Esophagus muscularis mucosa (tissue), 4 donors: ENCODE measurements around the gene CAMK1D. TPM values are rescaled to one million over a fixed set of nuclear protein-coding genes. Genes with fewer than 3 reads are reported as not detected.
A peak's percentile ranks its signal among the peaks of the same experiment; 100 is the strongest.

ENCODE experiments used
- DNase-seq: peaks from one replicate; pipeline ENCODE4 v3.0.0-alpha.2; 2017; ENCODE audit errors: extremely low spot score
- H3K27ac ChIP-seq, 4 donors: fragments of 200-600 bp; sonication (generic); replicated peaks in 1 of 4; 1 replicate in 3 of 4; 2 replicates in 1 of 4; pipeline ENCODE4 v1.5.1; 2016 to 2019; ENCODE audit warnings: mild to moderate bottlenecking in 1 of 4
- H3K27me3 ChIP-seq, 4 donors: fragments of 200-600 bp; sonication (generic); one replicate each; pipeline versions ENCODE4 v1.5.1 to v1.6.0; 2016 to 2019
- H3K36me3 ChIP-seq, 4 donors: fragments of 200-600 bp; sonication (generic); one replicate each; pipeline ENCODE4 v1.5.1; 2016 to 2019
- H3K4me1 ChIP-seq, 4 donors: fragments of 200-600 bp; sonication (generic); one replicate each; pipeline ENCODE4 v1.5.1; 2016 to 2019
- H3K4me3 ChIP-seq, 4 donors: fragments of 200-600 bp; sonication (generic); 1 replicate in 2 of 4; 2 replicates in 2 of 4; pipeline ENCODE4 v1.5.1; 2016 to 2019; ENCODE audit warnings: mild to moderate bottlenecking in 4 of 4, moderate library complexity in 1 of 4
- H3K9me3 ChIP-seq, 4 donors: fragments of 200-600 bp; sonication (generic); 1 replicate in 3 of 4; 2 replicates in 1 of 4; pipeline ENCODE4 v1.5.1; 2016 to 2019
- CTCF ChIP-seq, 3 experiments: fragments of 200-600 bp in 2 of 3; fragments of 450-650 bp in 1 of 3; sonication (generic) in 2 of 3; IDR thresholded peaks; one replicate each; pipeline ENCODE4 v1.5.1; 2017 to 2019; ENCODE audit warnings: antibody characterized with exemption in 3 of 3, mild to moderate bottlenecking in 2 of 3, moderate library complexity in 1 of 3
- EP300 ChIP-seq: sonication (generic); formaldehyde crosslinking; IDR thresholded peaks from one replicate; pipeline ENCODE4 v1.6.1; 2017; ENCODE audit warnings: antibody characterized with exemption
- POLR2A ChIP-seq: fragments of 450-650 bp; IDR thresholded peaks from one replicate; pipeline ENCODE4 v1.6.1; 2017; ENCODE audit warnings: antibody characterized with exemption, moderate library complexity, mild to moderate bottlenecking, low read depth
- POLR2AphosphoS5 ChIP-seq, 2 donors: sonication (generic); formaldehyde crosslinking; IDR thresholded peaks; one replicate each; pipeline ENCODE4 v1.6.1; 2017; ENCODE audit warnings: antibody characterized with exemption in 2 of 2
- WGBS: methylation state at CpG from one replicate; pipeline ENCODE4 v1.1.5; 2018; 5-methylcytosine and 5-hydroxymethylcytosine counted together
- intact Hi-C: fragments of 100-400 bp; cut with DNase I; formaldehyde crosslinking; loops from one replicate; pipeline ENCODE4 v1.15.1; 2023
- total RNA-seq, 4 donors: library from RNA; depleted of rRNA; stranded (reverse); fragments of >200 nt; gene quantifications; one replicate each; pipeline versions ENCODE4 v1.1.0 to v1.2.1, GENCODE V29; 2016

CAMK1D gene
- total RNA-seq, 4 donors from 2014 or later, result 8.4 to 15.4 (median 11.3) TPM

- intact Hi-C loops, result no loop called here
- 80% methylated on average over 12 of the region's 12 CpGs for WGBS
- Histone ChIP-seq H3K27ac (no peak overlapping the region), H3K9me3 (no peaks in the 10 kb centered on the region), H3K4me1 (peaks cover 0 to 84% (median 63%) of the 10 kb centered on the region in 4 donors), H3K4me3 (peak overlapping the region in 2 of 4 donors; percentile 10 to 20), H3K27me3 (no peaks in the 10 kb centered on the region), H3K36me3 (no peaks in the 10 kb centered on the region)
- DNase-seq, result no peak
- TF ChIP-seq POLR2AphosphoS5 (IDR thresholded peaks at IDR 0.05), result no peak
- no peak for TF ChIP-seq POLR2A
- no peak for TF ChIP-seq CTCF (IDR thresholded peaks at IDR 0.05)
- TF ChIP-seq EP300, result no peak
Observed at GRCh38 chr10:12588091-12588860, 238.9 kb downstream of the CAMK1D start.

- H3K27ac ChIP-seq, result no peak overlapping the region
- 77% methylated on average over 8 of the region's 8 CpGs for WGBS
- H3K27me3 ChIP-seq, result no peaks in the 10 kb centered on the region
- no peak for DNase-seq
- H3K4me3 ChIP-seq, result no peak overlapping the region
- no peaks in the 10 kb centered on the region for H3K9me3 ChIP-seq
- intact Hi-C loops, result no loop called here
- H3K4me1 ChIP-seq, result peaks cover 0 to 85% (median 63%) of the 10 kb centered on the region in 4 donors
- H3K36me3 ChIP-seq, result no peaks in the 10 kb centered on the region
- TF ChIP-seq POLR2AphosphoS5 (IDR thresholded peaks at IDR 0.05), result no peak
- TF ChIP-seq CTCF (IDR thresholded peaks at IDR 0.05), result no peak
- TF ChIP-seq EP300, result no peak
- TF ChIP-seq POLR2A, result no peak
Observed at GRCh38 chr10:12589291-12589690, 239.9 kb downstream of the CAMK1D start.

- no peak overlapping the region for H3K4me3 ChIP-seq
- H3K4me1 ChIP-seq, result peaks cover 0 to 83% (median 64%) of the 10 kb centered on the region in 4 donors
- WGBS, result 92% methylated on average over 4 of the region's 4 CpGs
- H3K27ac ChIP-seq, result no peak overlapping the region
- no peak for TF ChIP-seq EP300
- TF ChIP-seq POLR2AphosphoS5 (IDR thresholded peaks at IDR 0.05), result no peak
- intact Hi-C loops, result no loop called here
- no peaks in the 10 kb centered on the region for H3K36me3 ChIP-seq
- DNase-seq, result no peak
- no peaks in the 10 kb centered on the region for H3K9me3 ChIP-seq
- no peaks in the 10 kb centered on the region for H3K27me3 ChIP-seq
Observed at GRCh38 chr10:12589791-12590190, 240.4 kb downstream of the CAMK1D start.

GRCh38 chr10:12590675-12591659 lies 241.6 kb downstream of the CAMK1D start:
- no peak for DNase-seq
- TF ChIP-seq POLR2AphosphoS5 (IDR thresholded peaks at IDR 0.05), result no peak
- TF ChIP-seq CTCF (IDR thresholded peaks at IDR 0.05), result no peak
- TF ChIP-seq EP300, result no peak
- TF ChIP-seq POLR2A, result no peak

GRCh38 chr10:12592967-12593366 lies 243.6 kb downstream of the CAMK1D start:
- WGBS, result 85% methylated on average over 5 of the region's 5 CpGs
- no peak overlapping the region for H3K27ac ChIP-seq
- TF ChIP-seq CTCF (IDR thresholded peaks at IDR 0.05) (no peak), POLR2A (no peak), POLR2AphosphoS5 (IDR thresholded peaks at IDR 0.05) (no peak), EP300 (no peak)
- H3K9me3 ChIP-seq, result no peaks in the 10 kb centered on the region
- H3K4me3 ChIP-seq, result no peak overlapping the region
- peaks cover 0 to 62% (median 46%) of the 10 kb centered on the region in 4 donors for H3K4me1 ChIP-seq
- no peaks in the 10 kb centered on the region for H3K36me3 ChIP-seq
- intact Hi-C loops, result no loop called here
- H3K27me3 ChIP-seq, result no peaks in the 10 kb centered on the region
- no peak for DNase-seq

More at GRCh38 chr10:12590675-12591659, 241.6 kb downstream of the CAMK1D start:
- no peak overlapping the region for H3K4me3 ChIP-seq
- peaks cover 0 to 81% (median 58%) of the 10 kb centered on the region in 4 donors for H3K4me1 ChIP-seq
- H3K27ac ChIP-seq, result peak overlapping the region in 2 of 4 donors; percentile 18 to 48
- no peaks in the 10 kb centered on the region for H3K9me3 ChIP-seq
- no peaks in the 10 kb centered on the region for H3K36me3 ChIP-seq
- intact Hi-C loops, result no loop called here
- no peaks in the 10 kb centered on the region for H3K27me3 ChIP-seq
- 86% methylated on average over 17 of the region's 17 CpGs for WGBS
